T47D (cell line): ENCODE data around the gene PRELID3B.

Source experiments
- DNase-seq, 2 experiments: peaks; one replicate each; pipeline versions ENCODE4 v3.0.0 to v3.0.0-alpha.2; 2011 to 2012; ENCODE audit warnings: low read depth in 1 of 2, low spot score in 1 of 2
- JUND ChIP-seq: IDR thresholded peaks from 2 replicates; pipeline ENCODE4 v1.6.1; 2012; ENCODE audit warnings: low read depth
- in situ Hi-C: cut with HindIII; loops from 2 replicates; pipeline ENCODE4 v1.10.0; 2016; ENCODE audit warnings: low sequenced_read_pairs, low pct_unique_long_range_greater_than_20kb

The PRELID3B gene

DNA sequence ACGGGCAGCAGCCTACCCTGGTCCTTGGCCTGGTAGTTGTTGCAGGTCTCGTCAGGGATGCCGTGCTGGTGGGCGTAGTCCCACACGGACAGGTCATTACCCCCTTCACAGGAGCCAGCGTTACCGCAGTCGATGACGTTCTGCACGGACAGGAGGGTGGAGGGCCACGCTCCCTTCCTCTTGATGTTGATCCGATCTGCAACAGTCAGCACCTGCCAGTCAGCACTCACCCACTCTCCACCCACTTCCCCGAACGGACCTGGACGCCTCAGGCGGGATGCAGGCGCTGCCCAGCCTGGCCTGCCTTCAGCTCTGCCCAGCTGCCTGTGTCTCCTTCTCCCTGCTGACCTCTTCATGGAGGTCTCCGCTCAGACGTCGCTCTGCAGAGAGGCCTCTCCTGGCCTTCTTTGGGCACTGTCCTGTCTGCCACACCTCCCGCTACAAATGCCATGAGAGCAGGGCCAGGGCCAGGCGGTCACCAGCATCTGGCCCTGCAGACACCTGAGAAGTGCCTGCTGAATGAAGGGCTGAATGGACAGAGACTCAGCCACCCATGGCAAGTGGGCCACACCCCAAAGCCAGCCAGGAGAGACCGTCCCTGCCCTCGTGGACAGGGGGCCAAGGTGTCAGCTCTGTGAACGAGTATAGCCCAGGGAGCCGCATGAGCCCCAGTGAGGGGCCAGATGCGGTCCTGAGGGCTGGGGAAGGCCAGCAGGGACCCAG is 41.0 kb downstream of the PRELID3B start:
- DNase-seq: no peak
- in situ Hi-C loops: no loop called here
- no peak for TF ChIP-seq JUND

- in situ Hi-C loops: no loop called here
- DNase-seq: no peak
- TF ChIP-seq JUND: no peak
These were observed 41.5 kb downstream of the PRELID3B start for GRCh38 chr20:59001068-59001448.

GRCh38 chr20:59000326-59000725 is 42.3 kb downstream of the PRELID3B start:
- DNase-seq: no peak
- in situ Hi-C loops: no loop called here
- TF ChIP-seq JUND: no peak

DNA sequence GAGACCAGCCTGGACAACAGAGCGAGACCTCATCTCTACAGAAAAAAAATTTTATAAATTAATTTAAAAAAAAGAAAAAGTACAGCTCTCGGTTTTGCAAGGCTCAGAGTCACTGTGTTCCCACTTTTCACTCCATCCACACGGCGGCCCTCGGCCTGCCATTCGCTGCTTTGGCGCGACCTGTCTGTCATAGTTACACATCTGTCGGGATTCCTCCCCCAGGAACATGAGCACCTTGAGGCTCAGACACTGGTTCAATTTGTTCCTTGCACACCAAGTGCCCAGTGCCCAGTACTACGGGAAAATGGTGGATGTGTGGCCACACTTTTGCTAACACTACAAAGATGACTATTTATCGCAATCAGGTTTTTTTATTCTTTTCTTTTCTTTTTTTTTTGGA is 43.9 kb downstream of the PRELID3B start:
- no peak for DNase-seq
- in situ Hi-C loops: no loop called here
- TF ChIP-seq JUND: no peak

DNA sequence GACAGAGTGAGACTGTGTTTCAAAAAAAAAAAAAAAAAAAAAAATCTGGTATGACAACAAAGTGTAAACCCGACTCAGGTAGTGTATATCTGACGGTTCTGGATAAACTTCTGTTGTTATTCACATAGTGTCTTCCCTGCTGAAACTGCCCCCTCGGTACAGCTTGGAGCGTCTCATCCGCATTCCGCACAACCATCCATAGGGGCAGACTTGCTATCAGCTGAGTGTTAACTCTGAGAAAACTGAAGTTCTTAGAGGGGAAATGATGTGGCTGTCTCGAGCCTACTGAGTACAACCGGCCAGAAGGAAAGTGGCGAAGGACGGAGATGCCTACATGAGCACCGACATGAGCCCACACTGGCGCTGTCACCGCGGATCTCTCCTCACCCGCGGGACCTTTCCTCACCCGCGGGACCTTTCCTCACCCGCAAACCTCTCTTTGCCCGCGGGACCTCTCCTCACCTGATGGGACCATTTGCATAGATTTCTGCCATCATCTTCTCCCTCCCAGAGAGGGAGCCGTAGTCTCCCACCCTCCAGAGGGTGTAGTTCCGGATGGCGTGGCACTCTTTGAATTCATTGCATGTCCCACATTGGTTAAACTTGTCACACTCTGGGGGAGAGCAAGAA is 45.3 kb downstream of the PRELID3B start:
- no peak for DNase-seq
- in situ Hi-C loops: no loop called here
- no peak for TF ChIP-seq JUND

GRCh38 chr20:58996226-58996611 is 46.4 kb downstream of the PRELID3B start:
- DNase-seq: no peak
- in situ Hi-C loops: no loop called here
- no peak for TF ChIP-seq JUND

DNA sequence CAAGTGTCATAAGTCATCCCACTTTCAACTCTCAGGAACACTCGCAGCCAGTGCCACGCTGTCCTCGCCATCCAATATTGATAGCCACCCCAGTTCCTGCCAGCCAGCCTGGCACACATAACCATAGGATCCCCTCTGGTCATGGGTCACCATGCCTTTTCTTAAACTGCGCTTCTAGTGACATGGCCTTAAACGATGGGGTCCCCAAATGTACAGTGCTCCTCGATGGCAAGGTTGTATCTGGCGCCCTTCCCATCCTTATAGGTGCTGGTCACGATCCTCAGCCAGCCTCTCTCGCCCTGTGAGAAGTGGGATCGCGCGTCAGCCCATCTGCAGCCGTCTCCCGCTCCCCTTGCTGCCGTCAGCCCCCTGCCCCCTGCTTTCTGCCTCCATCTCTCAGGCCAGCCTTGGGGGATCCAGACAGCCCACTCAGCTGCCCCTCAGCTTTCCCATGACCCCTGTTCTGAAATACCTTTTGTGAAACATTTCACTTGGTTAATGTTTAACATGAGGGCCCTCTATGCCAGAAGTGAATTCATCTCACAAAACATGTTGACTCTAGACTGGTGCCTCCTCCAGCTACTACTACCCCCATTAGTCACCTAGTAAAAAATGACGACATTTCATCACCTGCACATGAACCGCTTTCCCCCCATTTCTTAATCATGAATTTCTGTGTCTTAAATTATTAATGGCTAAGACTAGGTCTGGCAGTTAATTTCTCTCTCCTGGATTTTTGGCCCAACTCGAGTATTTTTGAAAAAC is 46.9 kb downstream of the PRELID3B start:
- TF ChIP-seq JUND: no peak
- no peak for DNase-seq
- in situ Hi-C loops: no loop called here

DNA sequence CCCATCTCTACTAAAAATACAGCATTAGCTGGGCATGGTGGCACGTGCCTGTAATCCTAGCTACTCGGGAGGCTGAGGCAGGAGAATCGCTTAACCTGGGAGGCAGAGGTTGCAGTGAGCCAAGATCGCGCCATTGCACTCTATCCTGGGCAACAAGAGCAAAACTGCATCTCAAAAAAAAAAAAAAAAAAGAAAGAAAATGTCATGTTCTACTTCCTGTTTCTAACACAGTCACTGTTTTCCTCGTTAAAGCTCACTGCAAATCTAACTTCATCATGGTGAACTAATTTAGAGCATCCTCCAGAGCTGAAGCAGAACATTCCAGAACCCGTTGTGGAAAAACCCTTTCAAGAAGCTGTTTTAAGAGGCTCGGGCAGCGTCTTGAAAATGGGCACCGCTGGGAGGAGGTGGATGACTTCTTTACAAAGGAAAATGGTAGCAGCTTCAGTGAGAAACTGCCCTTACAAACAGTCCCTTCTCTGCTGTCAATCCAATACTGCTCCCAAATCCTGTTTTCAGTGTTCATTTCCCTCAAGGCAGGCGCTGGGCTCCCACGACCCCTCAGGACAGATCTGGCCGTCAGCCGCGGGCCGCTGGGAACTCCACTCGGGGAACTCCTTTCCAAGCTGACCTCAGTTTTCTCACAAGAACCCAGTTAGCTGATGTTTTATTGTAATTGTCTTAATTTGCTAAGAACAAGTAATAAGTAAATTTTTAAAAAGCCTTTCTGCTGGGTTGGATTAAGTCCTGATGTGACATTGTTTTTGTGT is 48.0 kb downstream of the PRELID3B start:
- DNase-seq: no peak
- in situ Hi-C loops: no loop called here
- no peak for TF ChIP-seq JUND

DNA sequence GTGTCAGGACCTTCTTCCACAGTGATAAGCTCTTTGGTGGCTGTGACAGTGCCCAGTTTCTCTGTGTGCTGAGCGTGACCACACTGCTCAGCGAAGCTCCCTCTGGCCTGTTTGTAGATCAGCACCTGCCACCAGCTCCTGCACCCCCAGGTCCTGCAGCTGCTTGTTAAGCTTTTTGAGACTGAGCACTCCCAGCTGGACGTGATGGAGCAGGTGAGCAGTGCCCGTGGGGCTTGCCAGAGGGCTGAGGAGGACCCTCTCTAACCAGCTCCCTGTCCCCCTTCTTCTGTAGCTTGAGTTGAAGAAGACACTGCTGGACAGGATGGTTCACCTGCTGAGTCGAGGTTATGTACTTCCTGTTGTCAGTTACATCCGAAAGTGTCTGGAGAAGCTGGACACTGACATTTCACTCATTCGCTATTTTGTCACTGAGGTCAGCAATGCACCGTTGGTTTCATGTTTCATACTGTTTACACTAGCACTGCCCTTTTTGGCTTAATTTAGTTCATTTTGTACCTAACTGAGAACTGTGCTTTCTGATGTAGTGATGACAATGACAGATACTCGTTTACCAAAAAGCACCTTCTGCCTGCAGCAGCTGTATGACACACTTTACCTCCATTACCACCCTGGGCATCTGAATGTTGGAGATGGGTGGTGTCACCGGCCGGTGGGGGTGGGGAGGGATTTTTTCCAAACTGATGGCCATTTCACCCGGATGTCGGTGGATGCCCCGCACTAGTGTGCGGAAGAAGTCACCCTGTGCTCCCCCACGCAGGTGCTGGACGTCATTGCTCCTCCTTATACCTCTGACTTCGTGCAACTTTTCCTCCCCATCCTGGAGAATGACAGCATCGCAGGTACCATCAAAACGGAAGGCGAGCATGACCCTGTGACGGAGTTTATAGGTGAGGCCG is 49.0 kb downstream of the PRELID3B start:
- in situ Hi-C loops: no loop called here
- no peak for TF ChIP-seq JUND
- DNase-seq: no peak

DNA sequence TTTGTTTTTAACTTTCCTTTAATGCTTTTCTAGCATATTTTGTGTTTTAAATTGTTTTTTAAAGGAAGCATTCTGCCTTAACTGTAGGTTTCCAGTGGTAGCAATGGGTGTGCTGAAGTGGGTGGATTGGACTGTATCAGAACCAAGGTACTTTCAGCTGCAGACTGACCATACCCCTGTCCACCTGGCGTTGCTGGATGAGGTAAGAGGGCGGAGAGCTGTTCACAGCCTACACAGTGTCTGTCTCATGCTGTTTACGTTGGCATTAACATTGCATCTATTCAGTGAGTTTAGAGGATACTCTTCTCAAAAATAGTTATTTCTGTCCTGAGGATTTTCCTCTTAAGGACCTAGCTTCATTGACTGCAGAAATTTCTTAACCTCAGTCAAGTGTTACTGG is 49.7 kb downstream of the PRELID3B start:
- in situ Hi-C loops: no loop called here
- no peak for TF ChIP-seq JUND
- no peak for DNase-seq

GRCh38 chr20:58991715-58992114 is 50.9 kb downstream of the PRELID3B start:
- TF ChIP-seq JUND: no peak
- in situ Hi-C loops: no loop called here
- no peak for DNase-seq

DNA sequence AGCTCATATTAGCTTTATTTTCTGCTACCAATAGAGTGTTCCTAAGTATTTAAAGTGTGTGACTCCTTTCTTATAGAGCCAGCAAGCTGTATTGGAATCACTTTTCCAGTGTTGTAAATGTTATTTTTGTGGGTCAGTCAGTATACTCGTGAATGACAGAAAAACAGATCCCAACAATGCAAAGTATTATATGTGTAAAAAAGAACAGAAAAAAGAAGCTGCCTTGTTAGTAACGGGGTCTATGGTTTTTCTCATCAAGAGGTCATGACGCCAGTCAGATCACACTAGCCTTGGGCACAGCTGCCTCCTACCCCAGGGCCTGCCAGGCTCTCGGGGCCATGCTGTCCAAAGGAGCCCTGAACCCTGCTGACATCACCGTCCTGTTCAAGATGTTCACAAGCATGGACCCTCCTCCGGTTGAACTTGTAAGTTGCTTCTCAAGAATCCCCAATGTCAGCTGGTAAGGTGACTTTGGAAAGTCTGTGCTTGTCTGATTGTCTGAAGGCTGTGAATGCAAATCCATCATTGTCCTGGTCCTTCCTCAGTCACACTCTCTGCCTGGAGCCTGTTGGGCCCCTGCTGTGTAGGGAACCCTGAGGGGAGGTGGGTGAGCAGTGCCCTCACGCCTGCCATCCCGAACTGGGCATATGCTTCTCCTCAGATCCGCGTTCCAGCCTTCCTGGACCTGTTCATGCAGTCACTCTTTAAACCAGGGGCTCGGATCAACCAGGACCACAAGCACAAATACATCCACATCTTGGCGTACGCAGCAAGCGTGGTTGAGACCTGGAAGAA is 51.7 kb downstream of the PRELID3B start:
- no peak for DNase-seq
- in situ Hi-C loops: no loop called here
- TF ChIP-seq JUND: no peak
